Endothelial cell of umbilical vein (primary cell): Measurements from ENCODE around the gene NDUFA5. TPM values are rescaled to one million over a fixed set of nuclear protein-coding genes. Genes with fewer than 3 reads are reported as not detected.

ENCODE experiments used
- BruUV-seq: library from RNA; stranded (reverse); fragments of 400-500 nt; replicated peaks from 2 replicates; lab custom pipeline; 2021; lab: Mats Ljungman, UMichigan
- CTCF ChIA-PET: fragments of 300-600, 350-600 bp; sonication (Branson Sonifier 250); formaldehyde crosslinking; loops from one replicate; lab custom pipeline; 2021; ENCODE audit warnings: antibody characterized with exemption, inconsistent platforms; lab: Charles Lee
- POLR2A ChIA-PET: fragments of 300-600, 350-600 bp; sonication (Branson Sonifier 250); formaldehyde crosslinking; loops from one replicate; lab custom pipeline; 2021; ENCODE audit warnings: antibody characterized with exemption, inconsistent platforms; lab: Charles Lee
- DNase-seq: peaks from one replicate; pipeline ENCODE4 v3.0.0-alpha.2; 2011; ENCODE audit warnings: low read depth, low spot score
- FAIRE-seq: peaks from 2 replicates; lab custom pipeline; 2011; peaks lifted over from hg19 to GRCh38; lab: Jason Lieb, UNC
- H2AFZ ChIP-seq: 2 replicates; pipeline ENCODE4 v1.6.0; 2012; ENCODE audit warnings: low read depth, low read length, control low read depth, inconsistent platforms
- H3K27ac ChIP-seq: 2 replicates; pipeline ENCODE4 v1.5.1; 2011; ENCODE audit warnings: low read depth, mild to moderate bottlenecking, control low read depth, low read length, moderate library complexity; ENCODE audit not compliant: insufficient read depth
- H3K27me3 ChIP-seq, 2 experiments: 2 replicates each; pipeline versions ENCODE4 v1.6.0 to v1.6.1; 2011; ENCODE audit warnings: low read length in 2 of 2, mixed read lengths in 1 of 2; ENCODE audit not compliant: control insufficient read depth in 2 of 2, insufficient read depth in 2 of 2
- H3K36me3 ChIP-seq, 2 experiments: 2 replicates in 1 of 2; 3 replicates in 1 of 2; pipeline ENCODE4 v1.5.1; 2011; ENCODE audit warnings: low read length in 2 of 2, mild to moderate bottlenecking in 1 of 2, moderate library complexity in 1 of 2; ENCODE audit not compliant: control insufficient read depth in 2 of 2, insufficient read depth in 2 of 2; ENCODE audit errors: extremely low read depth in 1 of 2
- H3K4me1 ChIP-seq: 3 replicates; pipeline ENCODE4 v1.5.1; 2011; ENCODE audit warnings: mild to moderate bottlenecking, low read length; ENCODE audit not compliant: control insufficient read depth, insufficient read depth; ENCODE audit errors: extremely low read depth
- H3K4me2 ChIP-seq: 2 replicates; pipeline ENCODE4 v1.6.1; 2011; ENCODE audit warnings: low read length, control low read depth, mixed read lengths; ENCODE audit not compliant: insufficient read depth
- H3K4me3 ChIP-seq, 3 experiments: fragments of 200-600 bp in 1 of 3; sonication (generic), shearing (Covaris generic) in 1 of 3; replicated peaks in 1 of 3; 2 replicates each; pipeline ENCODE4 v1.5.1; 2011 to 2016; ENCODE audit warnings: control low read depth in 3 of 3, low read length in 3 of 3, mild to moderate bottlenecking in 2 of 3, inconsistent platforms in 1 of 3, low read depth in 1 of 3, moderate library complexity in 1 of 3; ENCODE audit not compliant: insufficient read depth in 1 of 3
- H3K79me2 ChIP-seq: 2 replicates; pipeline ENCODE4 v1.6.0; 2012; ENCODE audit warnings: low read length, inconsistent platforms; ENCODE audit not compliant: control insufficient read depth, insufficient read depth
- H3K9ac ChIP-seq: replicated peaks from 2 replicates; pipeline ENCODE3; 2011; ENCODE audit warnings: low read length, control low read depth; ENCODE audit not compliant: insufficient read depth; ENCODE audit errors: extremely low read depth
- H3K9me1 ChIP-seq: replicated peaks from 3 replicates; pipeline ENCODE4 v1.6.0; 2011; ENCODE audit warnings: mild to moderate bottlenecking, low read length; ENCODE audit not compliant: control insufficient read depth, insufficient read depth; ENCODE audit errors: extremely low read depth
- H3K9me3 ChIP-seq: replicated peaks from 2 replicates; pipeline ENCODE4 v1.5.1; 2012; ENCODE audit warnings: low read length, inconsistent platforms; ENCODE audit not compliant: control insufficient read depth, insufficient read depth
- H4K20me1 ChIP-seq: replicated peaks from 2 replicates; pipeline ENCODE3; 2011; ENCODE audit warnings: mild to moderate bottlenecking, low read length; ENCODE audit not compliant: control insufficient read depth, insufficient read depth; ENCODE audit errors: extremely low read depth
- EZH2 ChIP-seq: IDR thresholded peaks from 2 replicates; pipeline ENCODE4 v1.6.1; 2012; ENCODE audit warnings: borderline replicate concordance, low read depth, mild to moderate bottlenecking, moderate library complexity, low read length, inconsistent platforms; ENCODE audit not compliant: severe bottlenecking
- FOS ChIP-seq: IDR thresholded peaks from 2 replicates; pipeline ENCODE4 v1.6.1; 2011; ENCODE audit warnings: mild to moderate bottlenecking, low read length, moderate library complexity, borderline replicate concordance; ENCODE audit not compliant: insufficient read depth
- GATA2 ChIP-seq: IDR thresholded peaks from 2 replicates; pipeline ENCODE4 v1.7.0; 2011; ENCODE audit warnings: low read depth, mild to moderate bottlenecking, moderate library complexity, mixed read lengths, low read length; ENCODE audit not compliant: insufficient read length, insufficient read depth
- JUN ChIP-seq: IDR thresholded peaks from 2 replicates; pipeline ENCODE4 v1.6.1; 2011; ENCODE audit warnings: borderline replicate concordance, low read depth; ENCODE audit not compliant: insufficient read length, insufficient read depth
- MYC ChIP-seq: IDR thresholded peaks from one replicate; pipeline ENCODE4 v1.6.1; 2011; ENCODE audit warnings: mild to moderate bottlenecking, low read depth, low read length
- POLR2A ChIP-seq: IDR thresholded peaks from 2 replicates; pipeline ENCODE4 v1.6.1; 2012; ENCODE audit warnings: low read depth, mild to moderate bottlenecking, control low read depth, low read length
- POLR2AphosphoS5 ChIP-seq: IDR thresholded peaks from 2 replicates; pipeline ENCODE4 v1.6.1; 2012; ENCODE audit warnings: low read depth, mild to moderate bottlenecking, control low read depth, low read length, moderate library complexity; ENCODE audit not compliant: insufficient read depth
- dilution Hi-C: fragments of 300-500 bp; cut with MboI; formaldehyde crosslinking; loops from one replicate; pipeline ENCODE4 v1.15.0; 2019; ENCODE audit warnings: low sequenced_read_pairs; ENCODE audit not compliant: extremely low pct_ligation_motif_present
- intact Hi-C: fragments of 100-400 bp; cut with micrococcal nuclease; formaldehyde crosslinking; loops from one replicate; pipeline ENCODE4 v1.10.0; 2022
- polyA plus RNA-seq, 4 experiments: library from polyadenylated mRNA; depleted of rRNA in 3 of 4; stranded (reverse) in 3 of 4; unstranded in 1 of 4; fragments of >200 nt; gene quantifications; 2 replicates each; pipeline versions ENCODE4 v1.2.1 to v1.2.3, GENCODE V29; 2011 to 2012; ENCODE audit warnings: missing spikeins in 1 of 4
- total RNA-seq: library from RNA; stranded (reverse); gene quantifications from 2 replicates; pipeline ENCODE4 v1.2.3, GENCODE V29; 2021
- TF ChIP-seq, protein P1 (sequence below): IDR thresholded peaks from 2 replicates; pipeline ENCODE4 v1.6.1; 2011; ENCODE audit not compliant: insufficient read depth, insufficient read length
- TF ChIP-seq, protein P2 (sequence below), 2 donors: IDR thresholded peaks; 1 replicate in 1 of 2; 2 replicates in 1 of 2; pipeline ENCODE4 v1.5.1; 2011; ENCODE audit warnings: low read length in 2 of 2, mild to moderate bottlenecking in 2 of 2, moderate library complexity in 2 of 2, control low read depth in 1 of 2, inconsistent platforms in 1 of 2, low read depth in 1 of 2; ENCODE audit not compliant: insufficient read depth in 1 of 2; ENCODE audit errors: extremely low read depth in 1 of 2

The NDUFA5 gene
- total and polyA plus RNA-seq, 2 donors (not counting 3 experiments of a cell fraction or from before 2014, with no cell fraction given): 6.2 to 62.3 TPM

DNA sequence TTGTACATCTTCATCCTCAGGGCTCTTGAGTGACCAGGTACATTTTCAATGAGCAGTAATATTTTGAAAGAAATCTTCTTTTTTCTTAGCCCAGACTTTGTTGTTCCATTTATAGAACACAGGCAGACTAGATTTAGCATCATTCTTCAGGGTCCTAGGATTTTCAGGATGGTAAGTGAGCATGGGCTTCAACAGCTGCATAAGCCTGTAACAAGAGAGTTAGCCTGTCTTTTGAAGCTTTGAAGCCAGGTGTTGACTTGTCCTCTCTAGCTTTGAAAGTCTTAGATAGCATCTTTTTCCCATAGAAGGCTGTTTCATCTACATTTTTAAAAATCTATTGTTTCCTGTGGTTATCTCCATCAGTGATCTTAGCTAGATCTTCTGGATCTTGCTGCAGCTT is 4.5 kb upstream of the NDUFA5 start:
- no peak overlapping the region for H3K4me2 ChIP-seq
- no peaks in the 10 kb centered on the region for H3K36me3 ChIP-seq
- ChIA-PET POLR2A (no interaction called here), CTCF (no interaction called here)
- no peaks in the 10 kb centered on the region for H3K27me3 ChIP-seq
- no peak overlapping the region for H3K27ac ChIP-seq
- no peaks in the 10 kb centered on the region for H3K9me3 ChIP-seq
- dilution Hi-C loops (no loop called here), intact Hi-C loops (no loop called here)
- no peak for TF ChIP-seq EZH2
- no peak for TF ChIP-seq POLR2A
- no peak for TF ChIP-seq FOS
- TF ChIP-seq, protein P1, sequence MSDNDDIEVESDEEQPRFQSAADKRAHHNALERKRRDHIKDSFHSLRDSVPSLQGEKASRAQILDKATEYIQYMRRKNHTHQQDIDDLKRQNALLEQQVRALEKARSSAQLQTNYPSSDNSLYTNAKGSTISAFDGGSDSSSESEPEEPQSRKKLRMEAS: no peak
- no peak for TF ChIP-seq GATA2
- no peak for TF ChIP-seq MYC
- no peak for TF ChIP-seq POLR2AphosphoS5
- no peak for TF ChIP-seq JUN
- TF ChIP-seq, protein P2, sequence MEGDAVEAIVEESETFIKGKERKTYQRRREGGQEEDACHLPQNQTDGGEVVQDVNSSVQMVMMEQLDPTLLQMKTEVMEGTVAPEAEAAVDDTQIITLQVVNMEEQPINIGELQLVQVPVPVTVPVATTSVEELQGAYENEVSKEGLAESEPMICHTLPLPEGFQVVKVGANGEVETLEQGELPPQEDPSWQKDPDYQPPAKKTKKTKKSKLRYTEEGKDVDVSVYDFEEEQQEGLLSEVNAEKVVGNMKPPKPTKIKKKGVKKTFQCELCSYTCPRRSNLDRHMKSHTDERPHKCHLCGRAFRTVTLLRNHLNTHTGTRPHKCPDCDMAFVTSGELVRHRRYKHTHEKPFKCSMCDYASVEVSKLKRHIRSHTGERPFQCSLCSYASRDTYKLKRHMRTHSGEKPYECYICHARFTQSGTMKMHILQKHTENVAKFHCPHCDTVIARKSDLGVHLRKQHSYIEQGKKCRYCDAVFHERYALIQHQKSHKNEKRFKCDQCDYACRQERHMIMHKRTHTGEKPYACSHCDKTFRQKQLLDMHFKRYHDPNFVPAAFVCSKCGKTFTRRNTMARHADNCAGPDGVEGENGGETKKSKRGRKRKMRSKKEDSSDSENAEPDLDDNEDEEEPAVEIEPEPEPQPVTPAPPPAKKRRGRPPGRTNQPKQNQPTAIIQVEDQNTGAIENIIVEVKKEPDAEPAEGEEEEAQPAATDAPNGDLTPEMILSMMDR (IDR thresholded peaks at IDR 0.05; ENCODE audit: extremely low read depth in 1 of 2, insufficient read depth in 1 of 2, low read depth in 1 of 2, low read length in 2 of 2): no peak
- no peaks in the 10 kb centered on the region for H3K4me1 ChIP-seq
- DNase-seq (no peak), FAIRE-seq (no peak)
- no peak overlapping the region for H3K4me3 ChIP-seq
- peaks cover 2% of the 10 kb centered on the region for H3K79me2 ChIP-seq
- H3K9me1 ChIP-seq: no peaks in the 10 kb centered on the region
- BruUV-seq: no TSS peak
- H2AFZ ChIP-seq: no peak overlapping the region
- no peak overlapping the region for H3K9ac ChIP-seq
- no peaks in the 10 kb centered on the region for H4K20me1 ChIP-seq
